Measurements from ENCODE around the gene PUDP. TPM values are rescaled to one million over a fixed set of nuclear protein-coding genes. Genes with fewer than 3 reads are reported as not detected.
"Not testable (repeated sequence)": the region's sequence is repeated elsewhere in the genome, so short reads cannot be mapped to it uniquely, and the experiment has no call there.

The PUDP gene
- total RNA-seq, 3 donors from 2014 or later: 6.2 to 20.3 (median 17.9) TPM

GRCh38 chrX:7102119-7102518, 45.8 kb downstream of the PUDP start:
- Histone ChIP-seq H3K27ac (no peak overlapping the region), H3K4me3 (no peak overlapping the region), H3K27me3 (no peaks in the 10 kb centered on the region), H3K9me3 (no peaks in the 10 kb centered on the region), H3K36me3 (no peaks in the 10 kb centered on the region), H3K4me1 (no peaks in the 10 kb centered on the region)
- intact Hi-C loops (cut with DNase I; ENCODE audit: low total_unique reads): no loop called here
- DNase-seq (ENCODE audit: low spot score in 2 of 2): no peak
- no peak for TF ChIP-seq CTCF (IDR thresholded peaks at IDR 0.05)
- no peak for TF ChIP-seq POLR2A (IDR thresholded peaks at IDR 0.05)
- no peak for TF ChIP-seq POLR2AphosphoS5 (IDR thresholded peaks at IDR 0.05)

GRCh38 chrX:7100022-7100421, 47.9 kb downstream of the PUDP start:
- TF ChIP-seq POLR2AphosphoS5 (IDR thresholded peaks at IDR 0.05): no peak
- TF ChIP-seq POLR2A (IDR thresholded peaks at IDR 0.05): no peak
- TF ChIP-seq CTCF (IDR thresholded peaks at IDR 0.05): no peak
- no peak for DNase-seq (ENCODE audit: low spot score in 2 of 2)
- Histone ChIP-seq H3K4me1 (no peaks in the 10 kb centered on the region), H3K36me3 (no peaks in the 10 kb centered on the region), H3K27ac (no peak overlapping the region), H3K9me3 (no peaks in the 10 kb centered on the region), H3K27me3 (no peaks in the 10 kb centered on the region), H3K4me3 (no peak overlapping the region)
- intact Hi-C loops (cut with DNase I; ENCODE audit: low total_unique reads): no loop called here

DNA sequence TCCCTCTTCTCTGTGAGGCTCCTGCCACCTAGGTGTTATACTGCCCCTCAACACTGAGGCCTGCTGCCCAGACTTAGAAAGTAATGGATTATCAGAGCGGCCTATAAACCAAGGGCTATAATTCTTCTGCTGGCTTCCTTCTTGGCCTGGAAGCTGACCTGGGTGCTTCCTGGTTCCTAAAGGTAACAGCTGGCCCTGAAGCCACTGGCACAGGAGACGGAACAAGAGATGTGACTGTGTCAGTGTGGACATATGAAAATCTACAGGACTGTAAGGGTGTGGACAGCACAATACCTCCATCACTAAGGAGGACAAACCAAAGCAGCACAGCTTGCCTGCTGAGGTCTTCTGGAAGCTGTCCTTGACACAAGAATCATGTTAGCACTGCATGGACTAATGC, 52.3 kb downstream of the PUDP start:
- H3K27me3 ChIP-seq; H3K4me3 ChIP-seq; intact Hi-C loops (cut with DNase I; ENCODE audit: low total_unique reads); DNase-seq (ENCODE audit: low spot score in 2 of 2); H3K27ac ChIP-seq; H3K36me3 ChIP-seq; H3K9me3 ChIP-seq; H3K4me1 ChIP-seq: not testable (repeated sequence)

DNA sequence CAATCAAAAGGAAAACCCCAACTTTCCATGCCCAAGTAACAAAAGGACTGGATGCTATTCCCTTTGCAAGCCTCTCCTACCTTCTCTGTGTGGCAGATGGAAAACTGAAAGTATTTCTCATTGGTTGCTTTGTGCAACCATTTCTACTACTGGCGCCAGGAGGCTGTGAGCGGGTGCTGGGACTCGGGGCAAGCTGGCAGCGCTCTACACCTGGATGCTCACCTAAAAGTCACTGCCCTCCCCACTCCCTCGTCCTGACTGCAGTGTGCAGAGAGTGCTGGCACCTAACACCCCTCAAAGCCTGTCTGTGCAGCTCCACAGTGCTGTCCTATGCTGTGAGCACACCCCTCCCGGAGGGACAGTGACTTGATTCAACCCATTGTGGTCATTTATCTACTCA, 54.6 kb downstream of the PUDP start:
- TF ChIP-seq POLR2AphosphoS5 (IDR thresholded peaks at IDR 0.05) (no peak), CTCF (IDR thresholded peaks at IDR 0.05) (no peak), POLR2A (IDR thresholded peaks at IDR 0.05) (no peak)

DNA sequence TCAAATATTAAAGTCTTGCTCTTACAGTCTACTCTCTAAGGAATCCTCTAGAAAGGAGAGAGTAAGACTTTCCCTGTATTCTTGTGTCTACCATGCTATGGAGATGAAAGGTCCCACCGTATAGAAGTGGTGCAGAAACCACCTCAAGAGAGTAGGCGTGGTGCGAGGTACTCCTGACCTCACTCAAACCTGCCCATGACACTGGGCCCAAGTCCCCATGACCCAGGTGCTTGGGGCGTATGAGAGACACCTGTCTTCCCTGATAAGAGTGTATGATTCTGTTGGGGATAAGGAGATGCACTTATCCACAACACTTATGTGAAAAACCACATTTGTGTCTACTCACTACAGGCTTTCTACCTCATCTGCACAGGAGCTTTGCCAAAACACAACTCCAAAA, 55.4 kb downstream of the PUDP start:
- no peaks in the 10 kb centered on the region for H3K4me1 ChIP-seq
- TF ChIP-seq POLR2AphosphoS5 (IDR thresholded peaks at IDR 0.05): no peak
- no peak for TF ChIP-seq CTCF (IDR thresholded peaks at IDR 0.05)
- no peak for TF ChIP-seq POLR2A (IDR thresholded peaks at IDR 0.05)
- no peaks in the 10 kb centered on the region for H3K36me3 ChIP-seq
- no peak overlapping the region for H3K4me3 ChIP-seq
- intact Hi-C loops (cut with DNase I; ENCODE audit: low total_unique reads): no loop called here
- no peak for DNase-seq (ENCODE audit: low spot score in 2 of 2)
- H3K9me3 ChIP-seq: no peaks in the 10 kb centered on the region
- H3K27me3 ChIP-seq: no peaks in the 10 kb centered on the region
- no peak overlapping the region for H3K27ac ChIP-seq

More for the DNA sequence above, 54.6 kb downstream of the PUDP start:
- Histone ChIP-seq H3K9me3 (no peaks in the 10 kb centered on the region), H3K27ac (no peak overlapping the region), H3K4me3 (no peak overlapping the region), H3K4me1 (no peaks in the 10 kb centered on the region), H3K36me3 (no peaks in the 10 kb centered on the region), H3K27me3 (no peaks in the 10 kb centered on the region)
- no peak for DNase-seq (ENCODE audit: low spot score in 2 of 2)
- intact Hi-C loops (cut with DNase I; ENCODE audit: low total_unique reads): no loop called here

GRCh38 chrX:7091923-7092322, 56.0 kb downstream of the PUDP start:
- no peak for DNase-seq (ENCODE audit: low spot score in 2 of 2)
- H3K27me3 ChIP-seq: no peaks in the 10 kb centered on the region
- intact Hi-C loops (cut with DNase I; ENCODE audit: low total_unique reads): no loop called here
- H3K9me3 ChIP-seq: no peaks in the 10 kb centered on the region
- no peak for TF ChIP-seq CTCF (IDR thresholded peaks at IDR 0.05)
- TF ChIP-seq POLR2AphosphoS5 (IDR thresholded peaks at IDR 0.05): no peak
- TF ChIP-seq POLR2A (IDR thresholded peaks at IDR 0.05): no peak
- H3K27ac ChIP-seq: no peak overlapping the region
- H3K4me1 ChIP-seq: no peaks in the 10 kb centered on the region
- no peaks in the 10 kb centered on the region for H3K36me3 ChIP-seq
- H3K4me3 ChIP-seq: no peak overlapping the region
